ENCODE results near the gene SUMO4. TPM values are rescaled to one million over a fixed set of nuclear protein-coding genes. Genes with fewer than 3 reads are reported as not detected.

The SUMO4 gene
- total and polyA plus RNA-seq, 10 of the 15 experiments (the other 5 are each of a cell fraction or from before 2014, with no cell fraction given), result 0.07 to 5.3 (median 1.0) TPM; not detected in 1

- Histone ChIP-seq H3K27me3 (replicated peaks in 1 of 2; ENCODE audit: control insufficient read depth in 2 of 2, insufficient read depth in 2 of 2, low read length in 1 of 2) (no peaks in the 10 kb centered on the region), H3K9me3 (replicated peaks; ENCODE audit: control insufficient read depth, insufficient read depth, low read length) (no peaks in the 10 kb centered on the region), H3K36me3 (ENCODE audit: control insufficient read depth in 2 of 2, insufficient read depth in 2 of 2, low read length in 1 of 2) (peaks cover 2 to 14% of the 10 kb centered on the region in 2 experiments), H3K27ac (ENCODE audit: control insufficient read depth, insufficient read depth) (no peak overlapping the region), H2AFZ (ENCODE audit: control insufficient read depth, low read depth, low read length) (no peak overlapping the region), H3K79me2 (ENCODE audit: control insufficient read depth, insufficient read depth, low read length) (no peaks in the 10 kb centered on the region), H3K4me3 (no peak overlapping the region), H3K4me2 (ENCODE audit: control insufficient read depth, insufficient read depth) (no peak overlapping the region), H4K20me1 (ENCODE audit: control insufficient read depth, insufficient read depth) (no peaks in the 10 kb centered on the region), H3K4me1 (ENCODE audit: control insufficient read depth, insufficient read depth, low read length) (no peaks in the 10 kb centered on the region), H3K9ac (ENCODE audit: control insufficient read depth, insufficient read depth, low read length) (no peak overlapping the region)
- ChIA-PET RAD21 (ENCODE audit: unreplicated experiment) (interaction anchor here (0.6 to 1.6 kb wide), 7 partner anchors 8 to 162 kb away, joined by 3 to 5 read pairs (median 4); no protein-coding TSS in a partner anchor), CTCF (interaction anchor here (0.7 to 1.6 kb wide), 7 partner anchors 10 to 362 kb away, joined by 3 to 6 read pairs (median 4); no protein-coding TSS in a partner anchor), SMC1A (ENCODE audit: uncharacterized antibody, unreplicated experiment) (interaction anchor here (0.5 to 2.1 kb wide), 8 partner anchors 11 to 381 kb away, joined by 3 to 11 read pairs (median 4); no protein-coding TSS in a partner anchor), POLR2A (interaction anchor here (1.2 kb wide), 1 partner anchor 87 kb away, joined by 3 read pairs; no protein-coding TSS in a partner anchor)
- 85% methylated on average over 3 of the region's 3 CpGs for WGBS (ENCODE audit: insufficient coverage, insufficient replicate concordance, low lambda C conversion rate, missing lambda C conversion rate)
- in situ Hi-C loops (cut with MboI), result no loop called here
- intact Hi-C loops (cut with micrococcal nuclease; ENCODE audit: unreplicated experiment), result no loop called here
- TF ChIP-seq SRF (IDR thresholded peaks at IDR 0.05; ENCODE audit: low read depth in 2 of 2, low read length in 2 of 2) (no peak), NFXL1 (IDR thresholded peaks at IDR 0.05; ENCODE audit: borderline replicate concordance) (no peak), SUPT20H (IDR thresholded peaks at IDR 0.05; ENCODE audit: borderline replicate concordance, control insufficient read depth, low read depth, low read length) (no peak), TCF7 (IDR thresholded peaks at IDR 0.05; ENCODE audit: borderline replicate concordance) (no peak), STAT3 (IDR thresholded peaks at IDR 0.05; ENCODE audit: low read depth, low read length) (no peak), ZNF274 (IDR thresholded peaks at IDR 0.05; ENCODE audit: insufficient read depth, insufficient read length) (no peak)
- no peak for DNase-seq (ENCODE audit: low read depth, low spot score)
- FAIRE-seq, result no peak
- no TSS peak for BruUV-seq (replicated peaks)
- ATAC-seq, result no peak
Observed at GRCh38 chr6:149409617-149410016, 9.6 kb downstream of the SUMO4 start.

GRCh38 chr6:149410557-149410956 is 10.5 kb downstream of the SUMO4 start:
- RAD21 ChIA-PET (ENCODE audit: unreplicated experiment), result interaction anchor here (0.5 to 1.6 kb wide), 6 partner anchors 9 to 163 kb away, joined by 3 to 5 read pairs (median 4); no protein-coding TSS in a partner anchor
- Histone ChIP-seq H3K9ac (ENCODE audit: control insufficient read depth, insufficient read depth, low read length) (no peak overlapping the region), H3K9me3 (replicated peaks; ENCODE audit: control insufficient read depth, insufficient read depth, low read length) (no peaks in the 10 kb centered on the region), H3K27me3 (replicated peaks in 1 of 2; ENCODE audit: control insufficient read depth in 2 of 2, insufficient read depth in 2 of 2, low read length in 1 of 2) (no peaks in the 10 kb centered on the region), H3K4me1 (ENCODE audit: control insufficient read depth, insufficient read depth, low read length) (no peaks in the 10 kb centered on the region), H3K27ac (ENCODE audit: control insufficient read depth, insufficient read depth) (no peak overlapping the region), H3K79me2 (ENCODE audit: control insufficient read depth, insufficient read depth, low read length) (no peaks in the 10 kb centered on the region), H3K36me3 (ENCODE audit: control insufficient read depth in 2 of 2, insufficient read depth in 2 of 2, low read length in 1 of 2) (peaks cover 2 to 10% of the 10 kb centered on the region in 2 experiments), H2AFZ (ENCODE audit: control insufficient read depth, low read depth, low read length) (no peak overlapping the region), H3K4me2 (ENCODE audit: control insufficient read depth, insufficient read depth) (no peak overlapping the region), H3K4me3 (no peak overlapping the region), H4K20me1 (ENCODE audit: control insufficient read depth, insufficient read depth) (no peaks in the 10 kb centered on the region)
- in situ Hi-C loops (cut with MboI), result no loop called here
- SMC1A ChIA-PET (ENCODE audit: uncharacterized antibody, unreplicated experiment), result interaction anchor here (0.8 to 2.1 kb wide), 13 partner anchors 14 to 382 kb away, joined by 3 to 11 read pairs (median 3); no protein-coding TSS in a partner anchor
- POLR2A ChIA-PET, result interaction anchor here (1.2 kb wide), 1 partner anchor 88 kb away, joined by 3 read pairs; no protein-coding TSS in a partner anchor
- no peak for DNase-seq (ENCODE audit: low read depth, low spot score)
- BruUV-seq (replicated peaks), result TSS peak; percentile 40
- no peak for FAIRE-seq
- ATAC-seq, result no peak
- intact Hi-C loops (cut with micrococcal nuclease; ENCODE audit: unreplicated experiment), result no loop called here
- CTCF ChIA-PET, result interaction anchor here (0.9 to 1.6 kb wide), 5 partner anchors 9 to 300 kb away, joined by 3 to 6 read pairs (median 4); no protein-coding TSS in a partner anchor
- TF ChIP-seq, protein P1, sequence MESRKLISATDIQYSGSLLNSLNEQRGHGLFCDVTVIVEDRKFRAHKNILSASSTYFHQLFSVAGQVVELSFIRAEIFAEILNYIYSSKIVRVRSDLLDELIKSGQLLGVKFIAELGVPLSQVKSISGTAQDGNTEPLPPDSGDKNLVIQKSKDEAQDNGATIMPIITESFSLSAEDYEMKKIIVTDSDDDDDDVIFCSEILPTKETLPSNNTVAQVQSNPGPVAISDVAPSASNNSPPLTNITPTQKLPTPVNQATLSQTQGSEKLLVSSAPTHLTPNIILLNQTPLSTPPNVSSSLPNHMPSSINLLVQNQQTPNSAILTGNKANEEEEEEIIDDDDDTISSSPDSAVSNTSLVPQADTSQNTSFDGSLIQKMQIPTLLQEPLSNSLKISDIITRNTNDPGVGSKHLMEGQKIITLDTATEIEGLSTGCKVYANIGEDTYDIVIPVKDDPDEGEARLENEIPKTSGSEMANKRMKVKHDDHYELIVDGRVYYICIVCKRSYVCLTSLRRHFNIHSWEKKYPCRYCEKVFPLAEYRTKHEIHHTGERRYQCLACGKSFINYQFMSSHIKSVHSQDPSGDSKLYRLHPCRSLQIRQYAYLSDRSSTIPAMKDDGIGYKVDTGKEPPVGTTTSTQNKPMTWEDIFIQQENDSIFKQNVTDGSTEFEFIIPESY (IDR thresholded peaks at IDR 0.05), result no peak
- TF ChIP-seq, protein P2, sequence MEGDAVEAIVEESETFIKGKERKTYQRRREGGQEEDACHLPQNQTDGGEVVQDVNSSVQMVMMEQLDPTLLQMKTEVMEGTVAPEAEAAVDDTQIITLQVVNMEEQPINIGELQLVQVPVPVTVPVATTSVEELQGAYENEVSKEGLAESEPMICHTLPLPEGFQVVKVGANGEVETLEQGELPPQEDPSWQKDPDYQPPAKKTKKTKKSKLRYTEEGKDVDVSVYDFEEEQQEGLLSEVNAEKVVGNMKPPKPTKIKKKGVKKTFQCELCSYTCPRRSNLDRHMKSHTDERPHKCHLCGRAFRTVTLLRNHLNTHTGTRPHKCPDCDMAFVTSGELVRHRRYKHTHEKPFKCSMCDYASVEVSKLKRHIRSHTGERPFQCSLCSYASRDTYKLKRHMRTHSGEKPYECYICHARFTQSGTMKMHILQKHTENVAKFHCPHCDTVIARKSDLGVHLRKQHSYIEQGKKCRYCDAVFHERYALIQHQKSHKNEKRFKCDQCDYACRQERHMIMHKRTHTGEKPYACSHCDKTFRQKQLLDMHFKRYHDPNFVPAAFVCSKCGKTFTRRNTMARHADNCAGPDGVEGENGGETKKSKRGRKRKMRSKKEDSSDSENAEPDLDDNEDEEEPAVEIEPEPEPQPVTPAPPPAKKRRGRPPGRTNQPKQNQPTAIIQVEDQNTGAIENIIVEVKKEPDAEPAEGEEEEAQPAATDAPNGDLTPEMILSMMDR (IDR thresholded peaks at IDR 0.05 in 2 of 3, conservative IDR thresholded peaks at IDR 0.05 in 1 of 3; ENCODE audit: control insufficient read depth in 2 of 3, extremely low read depth in 1 of 3, insufficient read depth in 1 of 3, low read depth in 3 of 3, low read length in 3 of 3), result no peak
- no peak for TF ChIP-seq ZBTB4 (CRISPR knock-in tag; IDR thresholded peaks at IDR 0.05)
